SU-DHL-6 (cell line): ENCODE measurements around the gene SETDB2.

Source experiments
- CTCF ChIP-seq: fragments of 200-600 bp; sonication (generic); IDR thresholded peaks from one replicate; pipeline ENCODE4 v1.5.1; 2017; ENCODE audit warnings: antibody characterized with exemption, mild to moderate bottlenecking, low read length, moderate library complexity; ENCODE audit not compliant: insufficient read depth, poor library complexity, severe bottlenecking
- EZH2phosphoT487 ChIP-seq: fragments of 200-600 bp; sonication (generic), shearing (Covaris generic); conservative IDR thresholded peaks from 2 replicates; pipeline ENCODE4 v1.6.1; 2018; ENCODE audit warnings: mild to moderate bottlenecking, antibody characterized with exemption, low read length, moderate library complexity, mixed read lengths

- TF ChIP-seq CTCF (no peak), EZH2phosphoT487 (no peak)
These were observed 58.9 kb downstream of the SETDB2 start for GRCh38 chr13:49502954-49503353.
